NCI-H2171 treated with DMSO at 0.1 percent for 48 hours (cell line): ENCODE data around the gene ZNF701.
"Not testable (repeated sequence)": the region's sequence is repeated elsewhere in the genome, so short reads cannot be mapped to it uniquely, and the experiment has no call there.

Experiments used
- DNase-seq: peaks from one replicate; lab custom pipeline; 2025; lab: John Stamatoyannopoulos, UW

ZNF701 gene

DNA sequence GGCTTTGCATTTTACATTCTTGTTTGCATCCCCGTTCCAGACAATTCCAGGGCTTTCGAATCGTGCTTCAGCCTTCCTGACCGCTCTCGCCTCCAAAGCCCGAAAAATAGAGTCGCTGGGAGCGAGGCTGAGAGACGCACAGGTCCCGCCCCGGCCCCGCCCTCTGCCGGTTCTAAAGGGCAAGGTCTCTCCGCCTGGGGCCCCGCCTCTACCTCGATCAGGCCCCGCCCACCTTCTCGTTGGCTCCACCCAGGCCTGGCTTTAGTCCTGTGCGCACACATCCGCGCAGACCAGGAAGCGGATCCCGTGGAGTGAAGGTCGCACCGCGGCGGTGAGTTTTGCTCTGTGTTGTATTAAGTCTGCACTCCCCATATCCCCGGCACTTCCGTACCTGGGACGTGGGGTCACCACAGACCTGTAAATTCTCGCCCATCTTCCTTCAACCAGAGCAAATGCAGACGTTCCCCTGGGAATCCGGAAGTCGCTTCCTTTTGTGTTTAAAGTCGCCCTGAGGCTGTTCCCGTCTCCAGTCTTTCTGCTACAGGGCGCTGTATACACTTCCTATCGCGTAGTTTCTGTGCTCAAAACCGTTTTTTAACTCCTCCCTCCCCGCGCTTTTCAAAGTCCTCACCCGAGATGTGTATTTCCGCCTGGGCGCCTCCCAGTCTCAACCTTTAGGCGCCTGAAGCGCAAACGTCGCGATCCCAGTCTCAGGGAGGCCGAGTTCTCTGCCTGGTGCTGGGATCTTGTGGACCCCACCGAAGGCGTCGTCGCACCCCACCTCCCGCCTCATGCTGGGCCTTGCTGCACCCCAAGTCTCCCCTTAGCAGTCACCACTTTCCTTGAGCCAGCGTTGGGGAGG is at the start of gene ZNF701:
Gene ZNF701, plus strand, starts transcription at position 288 of the 862 bp plus-strand sequence. CDS start 3,861 bp downstream, outside the sequence.
- DNase-seq = peak; percentile 85

DNA sequence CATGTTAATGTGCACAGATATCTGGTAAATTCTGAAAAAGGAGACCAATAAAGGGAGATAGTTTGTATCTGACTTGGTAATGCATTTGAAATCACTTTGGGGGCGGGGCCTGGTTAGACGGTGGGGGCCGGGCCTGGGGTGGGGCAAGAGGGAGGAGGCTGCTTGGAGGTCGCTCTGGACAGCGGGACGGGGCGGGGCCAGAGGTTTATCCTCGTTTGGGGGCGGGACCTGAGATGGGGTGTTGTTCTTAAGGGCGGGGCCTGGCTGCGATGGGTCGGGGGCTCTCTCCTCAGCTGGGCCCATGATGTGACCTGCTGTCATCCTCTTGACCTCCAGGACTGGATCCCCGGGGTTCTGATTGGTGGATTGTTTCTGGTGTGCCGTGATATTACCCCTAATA is 47.5 kb upstream of the ZNF701 start:
- no peak for DNase-seq

DNA sequence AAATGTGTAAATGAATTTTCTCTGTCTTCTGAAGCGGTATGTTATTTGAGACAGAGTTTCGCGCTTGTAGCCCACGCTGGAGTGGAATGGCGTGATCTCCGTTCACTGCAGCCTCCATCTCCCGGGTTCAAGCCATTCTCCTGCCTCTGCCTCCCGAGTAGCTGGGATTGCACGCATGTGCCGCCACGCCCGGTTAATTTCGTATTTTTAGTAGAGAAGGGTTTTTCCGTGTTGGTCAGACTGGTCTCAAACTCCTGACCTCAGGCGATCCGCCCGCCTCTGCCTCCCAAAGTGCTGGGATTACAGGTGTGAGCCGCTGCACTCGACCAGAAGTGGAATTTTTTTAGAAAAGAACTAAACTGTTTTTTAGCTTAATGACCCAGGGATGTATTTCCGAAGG is 46.0 kb upstream of the ZNF701 start:
- DNase-seq = no peak

DNA sequence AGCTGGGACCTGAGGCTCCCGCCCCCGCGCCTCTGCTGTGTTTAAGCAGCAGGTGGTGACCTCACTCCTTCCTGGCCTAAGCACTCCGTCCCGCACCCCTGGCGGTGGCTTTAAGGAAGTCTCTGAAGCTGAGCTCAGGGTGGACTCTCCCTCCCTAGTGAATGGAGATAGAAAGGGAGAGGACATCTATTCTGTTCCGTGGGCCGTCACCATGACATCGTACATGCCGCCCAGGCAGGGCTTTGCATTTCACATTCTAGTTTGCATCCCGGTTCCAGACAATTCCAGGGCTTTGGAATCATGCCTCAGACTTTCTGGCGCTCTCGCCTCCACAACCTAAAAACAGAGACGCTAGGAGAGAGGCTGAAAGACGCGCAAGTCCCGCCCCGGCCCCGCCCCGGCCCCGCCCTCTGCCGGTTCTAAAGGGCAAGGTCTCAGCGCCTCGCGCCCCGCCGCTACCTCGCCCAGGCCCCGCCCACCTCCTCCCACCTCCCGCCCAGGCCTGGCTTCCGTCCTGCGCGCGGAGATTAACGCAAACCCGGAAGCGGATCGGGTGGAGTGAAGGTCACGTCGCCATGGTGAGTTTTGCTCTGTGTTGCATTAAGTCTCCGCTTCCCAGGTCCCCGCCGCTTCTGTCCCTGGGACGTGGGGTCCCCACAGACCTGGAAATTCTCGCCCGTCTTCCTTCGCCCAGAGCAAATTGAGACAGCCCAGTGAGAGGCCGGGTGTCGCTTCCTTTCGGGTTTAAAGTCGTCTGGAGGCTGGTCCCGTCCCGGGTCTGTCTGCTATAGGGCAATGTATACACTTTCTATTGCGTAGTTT is 42.7 kb upstream of the ZNF701 start, which contains the start of gene ZNF808:
Gene ZNF808, plus strand, starts transcription at position 535 of the 822 bp plus-strand sequence. CDS start 15,617 bp downstream, outside the sequence.
- peak; percentile 86 for DNase-seq

DNA sequence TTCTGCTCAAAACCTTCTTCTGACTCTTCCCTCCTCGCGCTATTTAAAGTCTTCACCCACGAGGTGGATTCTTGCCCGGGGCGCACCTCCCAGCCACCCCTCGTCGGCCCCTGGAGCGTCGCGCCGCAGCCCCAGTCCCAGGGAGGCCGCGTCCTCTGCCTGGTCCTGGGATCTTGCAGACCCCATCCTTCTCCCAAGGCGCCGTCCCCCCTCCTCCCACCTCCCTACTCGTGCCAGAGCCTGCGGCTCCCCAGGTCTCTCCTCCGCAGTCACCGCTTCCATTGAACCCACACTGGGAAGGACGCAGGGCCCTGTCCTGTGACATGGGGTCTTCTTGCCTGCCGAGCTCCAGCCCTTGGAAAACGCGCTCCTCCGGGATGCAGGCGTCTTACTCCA is 42.1 kb upstream of the ZNF701 start:
- no peak for DNase-seq

DNA sequence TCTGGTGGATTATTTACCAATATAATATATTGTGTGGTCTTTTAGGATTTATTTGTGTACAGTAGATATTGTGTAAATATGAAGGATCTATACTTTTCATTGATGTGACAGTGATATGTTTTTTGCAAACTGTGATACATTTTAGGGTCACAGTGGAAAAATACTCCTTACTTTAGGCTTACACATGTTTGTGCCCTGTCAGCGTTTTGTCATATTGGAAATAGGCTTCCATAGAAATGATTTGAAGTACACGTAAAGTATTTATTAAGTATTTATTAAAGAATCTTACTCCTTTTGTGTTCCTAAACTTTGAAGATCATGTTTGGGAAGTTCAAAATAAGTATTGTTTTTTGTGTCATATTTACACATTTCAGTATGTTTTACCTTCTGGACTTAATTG is 37.6 kb upstream of the ZNF701 start:
- DNase-seq = no peak

GRCh38 chr19:52533901-52534300 is 36.2 kb upstream of the ZNF701 start:
- no peak for DNase-seq

- DNase-seq = not testable (repeated sequence)
Measured at GRCh38 chr19:52535385-52535770, 34.7 kb upstream of the ZNF701 start.

DNA sequence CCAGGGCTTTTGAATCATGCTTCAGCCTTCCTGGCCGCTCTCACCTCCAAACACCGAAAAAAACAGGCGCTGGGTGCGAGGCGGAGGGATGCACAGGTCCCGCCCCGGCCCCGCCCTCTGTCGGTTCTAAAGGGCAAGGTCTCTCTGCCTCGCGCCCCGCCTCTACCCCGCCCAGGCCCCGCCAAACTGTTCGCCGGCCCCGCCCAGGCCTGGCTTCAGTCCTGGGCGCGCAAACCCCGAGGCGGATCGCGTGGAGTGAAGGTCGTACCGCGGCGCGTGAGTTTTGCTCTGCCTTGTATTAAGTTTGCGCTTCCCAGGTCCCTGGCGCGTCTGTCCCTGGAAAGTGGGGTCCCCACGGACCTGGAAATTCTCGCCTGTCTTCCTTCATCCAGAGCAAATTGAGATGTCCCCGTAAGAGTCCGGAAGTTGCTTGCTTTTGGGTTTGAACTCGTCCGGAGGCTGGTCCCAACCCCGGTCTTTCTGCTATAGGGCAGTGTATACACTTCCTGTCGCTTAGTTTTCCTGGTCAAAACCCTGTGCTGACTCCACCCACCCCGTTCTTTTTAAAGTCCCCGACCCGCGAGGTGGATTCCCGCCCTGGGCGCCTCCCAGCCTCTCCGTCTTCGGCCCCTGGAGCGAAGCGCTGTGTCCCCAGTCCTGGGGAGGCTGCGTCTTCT is 34.2 kb upstream of the ZNF701 start:
- DNase-seq = no peak

DNA sequence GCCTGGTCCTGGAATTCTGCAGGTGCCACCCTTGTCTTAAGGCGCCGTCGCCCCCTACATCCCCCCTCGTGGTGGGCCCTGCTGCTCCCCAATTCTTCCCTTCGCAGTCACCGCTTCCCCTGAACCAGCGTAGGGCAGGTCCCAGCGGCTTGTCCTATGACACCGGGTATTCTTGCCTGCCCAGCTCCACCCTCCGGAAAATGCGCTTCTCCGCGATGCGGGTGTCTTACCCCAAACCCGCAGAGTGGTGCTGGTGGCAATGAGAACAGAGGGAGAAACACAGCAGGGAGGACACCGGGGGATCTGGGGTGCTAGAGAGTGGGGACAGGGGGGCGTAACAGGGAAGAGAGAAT is 33.7 kb upstream of the ZNF701 start:
- no peak for DNase-seq

- DNase-seq = not testable (repeated sequence)
Measured at GRCh38 chr19:52538815-52539214, 31.3 kb upstream of the ZNF701 start.

- not testable (repeated sequence) for DNase-seq
Measured at GRCh38 chr19:52541176-52541575, 28.9 kb upstream of the ZNF701 start.

DNA sequence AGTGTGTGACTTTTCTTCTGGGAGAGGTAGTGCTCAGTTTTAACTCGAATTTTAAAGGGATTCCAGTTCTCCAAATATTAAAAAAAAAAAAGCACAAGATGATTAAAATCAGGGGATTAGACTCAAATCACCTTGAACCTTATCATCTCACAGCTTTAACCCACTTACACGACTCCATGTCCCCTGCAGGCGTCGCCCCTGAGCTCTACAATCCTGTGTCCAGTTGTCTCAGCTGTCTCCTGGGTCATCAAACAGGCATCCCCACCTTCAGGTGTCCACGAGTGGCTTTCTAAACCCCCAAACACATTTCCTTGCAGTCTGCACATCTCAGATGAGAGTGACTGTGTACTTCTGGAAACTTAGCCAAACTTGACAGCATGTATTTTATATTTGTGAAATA is 28.5 kb upstream of the ZNF701 start:
- no peak for DNase-seq

DNA sequence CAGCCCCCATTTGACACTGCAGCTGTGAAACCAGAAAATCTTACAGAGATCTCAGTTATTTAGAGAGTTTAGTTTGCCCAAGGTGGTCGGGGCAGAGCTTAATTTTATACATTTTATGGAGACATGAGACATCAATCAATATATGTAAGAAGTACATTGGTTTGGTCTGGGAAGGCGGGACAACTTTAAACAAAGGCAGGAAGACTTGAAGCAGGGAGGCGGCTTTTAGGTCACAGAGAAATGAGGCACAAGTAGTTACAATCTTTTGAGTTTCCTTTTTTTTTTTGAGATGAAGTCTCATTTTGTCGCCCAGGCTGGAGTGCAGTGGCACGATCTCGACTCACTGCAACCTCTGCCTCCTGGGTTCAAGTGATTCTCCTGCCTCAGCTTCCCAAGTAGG is 27.5 kb upstream of the ZNF701 start:
- not testable (repeated sequence) for DNase-seq

DNA sequence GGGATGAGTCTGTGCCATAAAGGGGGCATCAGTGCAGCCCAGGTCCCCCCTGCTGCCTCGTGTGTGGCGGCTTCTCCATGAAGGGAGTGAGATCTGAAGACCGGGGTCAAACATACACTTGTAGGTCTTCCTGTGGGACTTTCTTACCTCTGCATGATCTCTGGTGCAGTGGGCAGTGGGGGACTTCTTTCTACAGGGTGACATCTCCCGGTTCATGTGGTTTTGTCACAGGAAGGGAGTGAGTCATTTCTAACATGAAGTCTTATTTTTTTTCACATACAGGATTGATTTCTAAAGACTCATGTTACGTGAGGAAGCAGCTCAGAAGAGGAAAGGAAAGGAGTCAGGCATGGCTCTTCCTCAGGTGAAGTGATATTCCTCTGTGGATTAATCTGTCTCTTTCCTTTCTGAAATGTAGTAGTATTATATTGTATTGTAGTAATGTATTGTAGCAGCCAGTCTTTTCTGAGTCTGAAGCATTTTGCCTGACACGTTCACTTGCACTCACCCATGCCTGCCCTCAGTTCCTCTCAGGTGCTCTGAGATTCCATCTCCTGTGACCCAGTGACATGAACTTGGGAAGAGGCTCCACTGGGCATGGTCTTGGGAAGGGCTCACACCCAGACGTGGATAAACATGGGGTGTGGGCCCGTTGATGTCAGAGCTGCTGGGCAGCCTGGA is 27.0 kb upstream of the ZNF701 start:
- DNase-seq = no peak

DNA sequence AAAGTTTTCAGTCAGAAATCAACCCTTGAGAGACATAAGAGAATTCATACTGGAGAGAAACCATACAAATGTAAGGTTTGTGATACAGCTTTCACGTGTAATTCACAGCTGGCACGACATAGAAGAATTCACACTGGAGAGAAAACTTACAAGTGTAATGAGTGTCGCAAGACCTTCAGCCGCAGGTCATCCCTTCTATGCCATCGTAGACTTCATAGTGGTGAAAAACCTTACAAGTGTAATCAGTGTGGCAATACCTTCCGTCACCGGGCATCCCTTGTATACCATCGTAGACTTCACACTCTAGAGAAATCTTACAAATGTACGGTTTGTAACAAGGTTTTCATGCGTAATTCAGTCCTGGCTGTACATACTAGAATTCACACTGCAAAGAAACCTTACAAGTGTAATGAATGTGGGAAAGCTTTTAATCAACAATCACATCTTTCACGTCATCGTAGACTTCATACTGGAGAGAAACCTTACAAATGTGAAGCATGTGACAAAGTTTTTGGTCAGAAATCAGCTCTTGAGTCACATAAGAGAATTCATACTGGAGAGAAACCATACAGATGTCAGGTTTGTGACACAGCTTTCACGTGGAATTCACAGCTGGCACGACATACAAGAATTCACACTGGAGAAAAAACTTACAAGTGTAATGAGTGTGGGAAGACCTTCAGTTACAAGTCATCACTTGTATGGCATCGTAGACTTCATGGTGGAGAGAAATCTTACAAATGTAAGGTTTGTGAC is 15.7 kb upstream of the ZNF701 start:
- no peak for DNase-seq

- DNase-seq = no peak
Measured at GRCh38 chr19:52557231-52557995, 12.7 kb upstream of the ZNF701 start.

- DNase-seq = not testable (repeated sequence)
Measured at GRCh38 chr19:52558732-52559445, 11.2 kb upstream of the ZNF701 start.

DNA sequence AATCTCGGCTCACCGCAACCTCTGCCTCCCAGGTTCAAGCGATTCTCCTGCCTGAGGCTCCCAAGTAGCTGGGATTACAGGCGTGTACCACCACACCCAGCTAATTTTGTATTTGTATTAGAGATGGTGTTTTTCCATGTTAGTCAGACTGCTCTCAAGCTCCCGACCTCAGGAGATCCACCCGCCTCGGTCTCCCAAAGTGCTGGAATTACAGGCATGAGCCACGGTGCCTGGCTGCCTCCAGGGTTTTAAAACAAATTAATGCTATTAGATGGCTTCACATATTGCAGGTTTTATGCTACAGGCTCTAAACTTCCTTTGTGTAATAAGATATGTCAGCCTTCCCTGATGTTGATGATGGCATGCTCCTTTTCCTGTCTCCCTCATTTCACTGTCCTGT is 8.5 kb upstream of the ZNF701 start:
- DNase-seq = not testable (repeated sequence)

DNA sequence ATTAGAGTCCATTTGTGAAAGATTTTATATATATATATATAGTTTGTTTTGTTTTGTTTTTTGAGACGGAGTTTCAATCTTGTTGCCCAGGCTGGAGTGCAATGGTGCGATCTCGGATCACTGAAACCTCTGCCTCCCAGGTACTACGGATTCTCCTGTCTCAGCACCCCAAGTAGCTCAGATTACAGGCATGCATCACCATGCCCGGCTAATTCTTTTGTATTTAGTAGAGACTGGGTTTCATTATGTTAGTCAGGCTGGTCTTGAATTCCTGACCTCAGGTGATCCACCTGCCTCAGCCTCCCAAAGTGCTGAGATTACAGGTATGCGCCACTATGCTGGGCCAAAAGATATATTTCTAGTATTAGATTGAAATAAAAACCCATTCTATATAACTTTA is 4.0 kb upstream of the ZNF701 start:
- no peak for DNase-seq
